GM18502 (cell line): ENCODE measurements around the gene LDAH.

Experiments
- ATAC-seq: cut with Tn5 transposase; IDR thresholded peaks from one replicate; pipeline ENCODE4 v1.9.1; 2021; ENCODE audit warnings: mild to moderate bottlenecking; ENCODE audit not compliant: unreplicated experiment, poor library complexity

LDAH gene

GRCh38 chr2:20670315-20671035, 152.4 kb downstream of the LDAH start:
- no peak for ATAC-seq

GRCh38 chr2:20669562-20670314, 153.2 kb downstream of the LDAH start:
- ATAC-seq: no peak

- ATAC-seq: no peak
These were observed 153.9 kb downstream of the LDAH start for GRCh38 chr2:20668871-20669475.

GRCh38 chr2:20668451-20668850, 154.4 kb downstream of the LDAH start:
- ATAC-seq: no peak

- ATAC-seq: peak; percentile 28
These were observed 155.1 kb downstream of the LDAH start for GRCh38 chr2:20667531-20668401.

- ATAC-seq: peak; percentile 34
These were observed 155.8 kb downstream of the LDAH start for GRCh38 chr2:20667151-20667530.

GRCh38 chr2:20666304-20667150, 156.4 kb downstream of the LDAH start, which contains the start of gene GDF7:
Gene GDF7 (plus strand): TSS chr2:20667144. CDS start chr2:20667240, 96 bp downstream.
- ATAC-seq: peak; percentile 37

GRCh38 chr2:20666005-20666303, 156.9 kb downstream of the LDAH start:
- ATAC-seq: peak; percentile 10

- ATAC-seq: no peak
These were observed 157.5 kb downstream of the LDAH start for GRCh38 chr2:20665243-20666004.

GRCh38 chr2:20664431-20665242, 158.3 kb downstream of the LDAH start:
- ATAC-seq: no peak

GRCh38 chr2:20664071-20664390, 158.9 kb downstream of the LDAH start:
- no peak for ATAC-seq

GRCh38 chr2:20663196-20664070, 159.5 kb downstream of the LDAH start:
- ATAC-seq: no peak

GRCh38 chr2:20662308-20662937, 160.5 kb downstream of the LDAH start:
- ATAC-seq: no peak

- peak; percentile 72 for ATAC-seq
These were observed 161.2 kb downstream of the LDAH start for GRCh38 chr2:20661421-20662307.

- ATAC-seq: no peak
These were observed 162.1 kb downstream of the LDAH start for GRCh38 chr2:20660506-20661420.
